HCT116 (cell line): Measurements from ENCODE around the gene ATP12A. TPM values are rescaled to one million over a fixed set of nuclear protein-coding genes. Genes with fewer than 3 reads are reported as not detected.

ENCODE experiments used
- ATAC-seq: fragments of 200-7000 bp; cut with Tn5 transposase; 2 replicates; pipeline ENCODE4 v1.9.1; 2020; ENCODE audit warnings: mild to moderate bottlenecking, moderate library complexity
- BruUV-seq: library from RNA; stranded (reverse); fragments of 400-500 nt; replicated peaks from 2 replicates; lab custom pipeline; 2021; lab: Mats Ljungman, UMichigan
- CTCF ChIA-PET: fragments of 300-600 bp; sonication (Branson Sonifier 250); formaldehyde crosslinking; loops from one replicate; lab custom pipeline; 2021; ENCODE audit warnings: antibody characterized with exemption; lab: Charles Lee
- POLR2A ChIA-PET: fragments of 300-600, 350-600 bp; sonication (Branson Sonifier 250); formaldehyde crosslinking; loops from one replicate; lab custom pipeline; 2021; ENCODE audit warnings: antibody characterized with exemption; lab: Charles Lee
- RAD21 ChIA-PET, 2 experiments: fragments of 300-600 bp; sonication (Branson Sonifier 250); formaldehyde crosslinking; loops; one replicate each; lab custom pipeline; 2023; ENCODE audit warnings: low total read pairs in 2 of 2; ENCODE audit not compliant: uncharacterized antibody in 2 of 2, unreplicated experiment in 2 of 2, low non-redundant PET in 1 of 2; lab: Charles Lee
- DNase-seq: peaks from one replicate; pipeline ENCODE4 v3.0.0-alpha.2; 2010; ENCODE audit warnings: low read depth, low spot score
- H2AFZ ChIP-seq: fragments of 200-600 bp; shearing (Covaris generic), sonication (generic); 2 replicates; pipeline ENCODE4 v1.6.1; 2017; ENCODE audit warnings: low read depth, mixed run types, mixed read lengths, antibody characterized with exemption, low read length; ENCODE audit not compliant: poor library complexity, severe bottlenecking
- H3K27ac ChIP-seq: 2 replicates; pipeline ENCODE4 v1.5.1; 2012; ENCODE audit warnings: low read depth, low read length
- H3K27me3 ChIP-seq: fragments of 200-600 bp; sonication (generic); 2 replicates; pipeline ENCODE4 v1.6.1; 2016; ENCODE audit warnings: mixed run types, low read length, mixed read lengths; ENCODE audit not compliant: insufficient read depth
- H3K36me3 ChIP-seq, 2 experiments: fragments of 200-500 bp in 1 of 2; fragments of 200-600 bp in 1 of 2; sonication (Bioruptor generic) in 1 of 2; sonication (generic) in 1 of 2; 2 replicates each; pipeline versions ENCODE4 v1.5.1 to v1.6.1; 2014 to 2016; ENCODE audit warnings: low read length in 2 of 2, inconsistent platforms in 1 of 2, mixed read lengths in 1 of 2, mixed run types in 1 of 2; ENCODE audit not compliant: insufficient read depth in 2 of 2, control insufficient read depth in 1 of 2
- H3K4me1 ChIP-seq, 2 experiments: fragments of 200-600 bp in 1 of 2; sonication (generic) in 1 of 2; 2 replicates each; pipeline versions ENCODE4 v1.5.1 to v1.6.1; 2012 to 2017; ENCODE audit warnings: low read length in 2 of 2, inconsistent platforms in 1 of 2, mild to moderate bottlenecking in 1 of 2, mixed read lengths in 1 of 2, mixed run types in 1 of 2, moderate library complexity in 1 of 2; ENCODE audit not compliant: insufficient read depth in 2 of 2, control insufficient read depth in 1 of 2
- H3K4me2 ChIP-seq: fragments of 200-600 bp; sonication (generic); 2 replicates; pipeline ENCODE4 v1.6.1; 2017; ENCODE audit warnings: mixed run types, low read length, mixed read lengths
- H3K4me3 ChIP-seq, 2 experiments: fragments of 200-600 bp in 1 of 2; sonication (generic) in 1 of 2; replicated peaks in 1 of 2; 2 replicates each; pipeline ENCODE4 v1.5.1; 2011 to 2016; ENCODE audit warnings: low read length in 2 of 2, control low read depth in 1 of 2, low read depth in 1 of 2, mild to moderate bottlenecking in 1 of 2, mixed read lengths in 1 of 2, mixed run types in 1 of 2
- H3K79me2 ChIP-seq: fragments of 200-600 bp; sonication (generic); 2 replicates; pipeline ENCODE4 v1.6.1; 2017; ENCODE audit warnings: mild to moderate bottlenecking, mixed run types, low read length, moderate library complexity, mixed read lengths; ENCODE audit not compliant: insufficient read depth
- H3K9ac ChIP-seq: fragments of 200-600 bp; sonication (generic); 2 replicates; pipeline ENCODE4 v1.6.1; 2016; ENCODE audit warnings: low read length, mixed read lengths
- H3K9me2 ChIP-seq: fragments of 200-600 bp; sonication (generic), shearing (Covaris generic); 2 replicates; pipeline ENCODE4 v1.6.1; 2017; ENCODE audit warnings: mixed run types, mild to moderate bottlenecking, moderate library complexity; ENCODE audit not compliant: insufficient read depth
- H3K9me3 ChIP-seq, 2 experiments: fragments of 200-500 bp in 1 of 2; fragments of 200-600 bp in 1 of 2; sonication (Bioruptor generic) in 1 of 2; sonication (generic) in 1 of 2; 2 replicates each; pipeline ENCODE4 v1.6.1; 2014 to 2017; ENCODE audit warnings: low read length in 2 of 2, mixed read lengths in 2 of 2, inconsistent platforms in 1 of 2, low read depth in 1 of 2, mild to moderate bottlenecking in 1 of 2, mixed run types in 1 of 2, moderate library complexity in 1 of 2; ENCODE audit not compliant: control insufficient read depth in 1 of 2, insufficient read depth in 1 of 2
- H4K20me1 ChIP-seq: fragments of 200-600 bp; sonication (generic), shearing (Covaris generic); 2 replicates; pipeline ENCODE4 v1.6.1; 2017; ENCODE audit warnings: mixed run types, mild to moderate bottlenecking, moderate library complexity; ENCODE audit not compliant: insufficient read depth
- ATF3 ChIP-seq: IDR thresholded peaks from 2 replicates; pipeline ENCODE4 v1.6.1; 2012
- CBX3 ChIP-seq: IDR thresholded peaks from 2 replicates; pipeline ENCODE4 v1.6.1; 2012; ENCODE audit warnings: low read depth
- CEBPB ChIP-seq: IDR thresholded peaks from 2 replicates; pipeline ENCODE4 v1.6.1; 2012; ENCODE audit warnings: low read depth
- CTCF ChIP-seq, 3 experiments: fragments of 200-600 bp in 1 of 3; sonication (generic) in 1 of 3; IDR thresholded peaks in 2 of 3; conservative IDR thresholded peaks in 1 of 3; 2 replicates each; pipeline ENCODE4 v1.5.1; 2012 to 2017; ENCODE audit warnings: low read depth in 2 of 3, low read length in 2 of 3, antibody characterized with exemption in 1 of 3, borderline replicate concordance in 1 of 3, control low read depth in 1 of 3, mild to moderate bottlenecking in 1 of 3, mixed read lengths in 1 of 3, mixed run types in 1 of 3, moderate library complexity in 1 of 3; ENCODE audit not compliant: insufficient read depth in 1 of 3
- EGR1 ChIP-seq: IDR thresholded peaks from 2 replicates; pipeline ENCODE4 v1.6.1; 2012; ENCODE audit warnings: low read depth
- ELF1 ChIP-seq: IDR thresholded peaks from 2 replicates; pipeline ENCODE4 v1.6.1; 2012; ENCODE audit warnings: low read depth, borderline replicate concordance
- EZH2 ChIP-seq: fragments of 200-600 bp; sonication (generic); IDR thresholded peaks from 2 replicates; pipeline ENCODE4 v1.6.1; 2017; ENCODE audit warnings: antibody characterized with exemption, mixed run types
- EZH2phosphoT487 ChIP-seq: fragments of 200-600 bp; IDR thresholded peaks from 2 replicates; pipeline ENCODE4 v1.6.1; 2018; ENCODE audit warnings: antibody characterized with exemption, borderline replicate concordance
- FOSL1 ChIP-seq: IDR thresholded peaks from 2 replicates; pipeline ENCODE4 v1.6.1; 2012; ENCODE audit warnings: low read depth
- JUND ChIP-seq: IDR thresholded peaks from 2 replicates; pipeline ENCODE4 v1.6.1; 2012
- POLR2A ChIP-seq: IDR thresholded peaks from 2 replicates; pipeline ENCODE4 v1.7.0; 2011; ENCODE audit warnings: borderline replicate concordance; ENCODE audit not compliant: insufficient read depth, insufficient read length; ENCODE audit errors: extremely low read depth
- POLR2AphosphoS5 ChIP-seq: IDR thresholded peaks from 2 replicates; pipeline ENCODE4 v1.6.1; 2011; ENCODE audit warnings: mild to moderate bottlenecking, low read depth, low read length, moderate library complexity
- RAD21 ChIP-seq: IDR thresholded peaks from 2 replicates; pipeline ENCODE4 v1.6.1; 2012; ENCODE audit warnings: low read depth, mild to moderate bottlenecking
- SIN3A ChIP-seq: IDR thresholded peaks from 2 replicates; pipeline ENCODE4 v1.6.1; 2012; ENCODE audit warnings: low read depth
- SP1 ChIP-seq: IDR thresholded peaks from 2 replicates; pipeline ENCODE4 v1.6.1; 2012; ENCODE audit warnings: low read depth
- TCF7L2 ChIP-seq: IDR thresholded peaks from 2 replicates; pipeline ENCODE4 v1.7.0; 2011; ENCODE audit warnings: borderline replicate concordance, inconsistent platforms; ENCODE audit not compliant: insufficient read depth, insufficient read length; ENCODE audit errors: extremely low read depth
- YY1 ChIP-seq: IDR thresholded peaks from 2 replicates; pipeline ENCODE4 v1.6.1; 2011; ENCODE audit warnings: low read length, low read depth, moderate library complexity, mild to moderate bottlenecking; ENCODE audit not compliant: insufficient replicate concordance; ENCODE audit errors: extremely low read depth
- ZFX ChIP-seq: fragments of 450-650 bp; IDR thresholded peaks from 2 replicates; pipeline ENCODE4 v1.6.1; 2017
- ZNF274 ChIP-seq: fragments of 200-500 bp; sonication (Bioruptor generic); IDR thresholded peaks from 2 replicates; pipeline ENCODE4 v1.6.1; 2014; ENCODE audit warnings: mild to moderate bottlenecking, low read depth, low read length, inconsistent platforms
- intact Hi-C: fragments of 100-400 bp; cut with micrococcal nuclease; formaldehyde crosslinking; loops from 2 replicates; pipeline ENCODE4 v1.10.0; 2022
- total RNA-seq: library from RNA; stranded (reverse); gene quantifications from one replicate; pipeline ENCODE4 v1.2.1, GENCODE V29; 2021; ENCODE audit not compliant: unreplicated experiment
- TF ChIP-seq, protein P1 (sequence below): IDR thresholded peaks from 2 replicates; pipeline ENCODE4 v1.6.1; 2012
- TF ChIP-seq, protein P2 (sequence below): IDR thresholded peaks from 2 replicates; pipeline ENCODE4 v1.6.1; 2011; ENCODE audit warnings: mild to moderate bottlenecking, low read length, moderate library complexity; ENCODE audit not compliant: insufficient replicate concordance; ENCODE audit errors: extremely low read depth

ATP12A gene
- total RNA-seq, 1 experiment from 2014 or later: 0.30 TPM

- no peak for TF ChIP-seq CEBPB
- TF ChIP-seq, protein P1, sequence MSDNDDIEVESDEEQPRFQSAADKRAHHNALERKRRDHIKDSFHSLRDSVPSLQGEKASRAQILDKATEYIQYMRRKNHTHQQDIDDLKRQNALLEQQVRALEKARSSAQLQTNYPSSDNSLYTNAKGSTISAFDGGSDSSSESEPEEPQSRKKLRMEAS: no peak
- no peak for TF ChIP-seq POLR2AphosphoS5
- no peak for TF ChIP-seq YY1
- TF ChIP-seq SIN3A: no peak
- TF ChIP-seq RAD21: no peak
- no peak for TF ChIP-seq ELF1
- no peak for TF ChIP-seq POLR2A
- TF ChIP-seq, all 23 proteins: peak for 0
Measured at GRCh38 chr13:24648271-24648670, 31.9 kb upstream of the ATP12A start (continued).

- Histone ChIP-seq H3K4me1 (peaks cover 0 to 8% of the 10 kb centered on the region in 2 experiments; a peak in 1 of 4 replicates), H2AFZ (no peak overlapping the region), H3K4me3 (no peak overlapping the region), H3K27me3 (no peaks in the 10 kb centered on the region), H4K20me1 (no peaks in the 10 kb centered on the region), H3K9me3 (no peaks in the 10 kb centered on the region), H3K9me2 (no peaks in the 10 kb centered on the region), H3K27ac (no peak overlapping the region), H3K9ac (no peak overlapping the region), H3K79me2 (no peaks in the 10 kb centered on the region), H3K36me3 (no peaks in the 10 kb centered on the region), H3K4me2 (no peak overlapping the region)
- ATAC-seq (no peak), DNase-seq (no peak)
- no peak for TF ChIP-seq EZH2
- TF ChIP-seq ZFX: no peak
- TF ChIP-seq CEBPB: no peak
- no peak for TF ChIP-seq CBX3
- TF ChIP-seq JUND: no peak
- TF ChIP-seq POLR2AphosphoS5: no peak
- no peak for TF ChIP-seq EZH2phosphoT487
- TF ChIP-seq, protein P2, sequence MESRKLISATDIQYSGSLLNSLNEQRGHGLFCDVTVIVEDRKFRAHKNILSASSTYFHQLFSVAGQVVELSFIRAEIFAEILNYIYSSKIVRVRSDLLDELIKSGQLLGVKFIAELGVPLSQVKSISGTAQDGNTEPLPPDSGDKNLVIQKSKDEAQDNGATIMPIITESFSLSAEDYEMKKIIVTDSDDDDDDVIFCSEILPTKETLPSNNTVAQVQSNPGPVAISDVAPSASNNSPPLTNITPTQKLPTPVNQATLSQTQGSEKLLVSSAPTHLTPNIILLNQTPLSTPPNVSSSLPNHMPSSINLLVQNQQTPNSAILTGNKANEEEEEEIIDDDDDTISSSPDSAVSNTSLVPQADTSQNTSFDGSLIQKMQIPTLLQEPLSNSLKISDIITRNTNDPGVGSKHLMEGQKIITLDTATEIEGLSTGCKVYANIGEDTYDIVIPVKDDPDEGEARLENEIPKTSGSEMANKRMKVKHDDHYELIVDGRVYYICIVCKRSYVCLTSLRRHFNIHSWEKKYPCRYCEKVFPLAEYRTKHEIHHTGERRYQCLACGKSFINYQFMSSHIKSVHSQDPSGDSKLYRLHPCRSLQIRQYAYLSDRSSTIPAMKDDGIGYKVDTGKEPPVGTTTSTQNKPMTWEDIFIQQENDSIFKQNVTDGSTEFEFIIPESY: no peak
- no peak for TF ChIP-seq ATF3
- TF ChIP-seq FOSL1: no peak
- no peak for TF ChIP-seq SP1
- no peak for TF ChIP-seq RAD21
- TF ChIP-seq EGR1: no peak
- TF ChIP-seq CTCF (IDR thresholded peaks at IDR 0.05 in 2 of 3, conservative IDR thresholded peaks at IDR 0.05 in 1 of 3; ENCODE audit: borderline replicate concordance in 1 of 3, insufficient read depth in 1 of 3, low read depth in 2 of 3, low read length in 2 of 3): no peak
- no peak for TF ChIP-seq ELF1
- TF ChIP-seq TCF7L2: no peak
- TF ChIP-seq ZNF274: no peak
- BruUV-seq: no TSS peak
- ChIA-PET RAD21 (no interaction called here), POLR2A (no interaction called here), CTCF (no interaction called here)
- intact Hi-C loops: no loop called here
Measured at GRCh38 chr13:24648983-24649687, 31.1 kb upstream of the ATP12A start.
